Testis (tissue), 2 donors: ENCODE data around the gene ADNP2.

Experiments
- CTCF ChIP-seq, 3 experiments: fragments of 450-650 bp in 2 of 3; fragments of 200-600 bp in 1 of 3; sonication (generic) in 1 of 3; IDR thresholded peaks; one replicate each; pipeline ENCODE4 v1.5.1; 2016 to 2019; ENCODE audit warnings: antibody characterized with exemption in 3 of 3, mild to moderate bottlenecking in 2 of 3, moderate library complexity in 1 of 3
- POLR2A ChIP-seq: fragments of 450-650 bp; IDR thresholded peaks from one replicate; pipeline ENCODE4 v1.6.1; 2017; ENCODE audit warnings: antibody characterized with exemption, mild to moderate bottlenecking, moderate library complexity

GRCh38 chr18:80104364-80104779 lies 4.7 kb upstream of the ADNP2 start:
- no peak for TF ChIP-seq CTCF (IDR thresholded peaks at IDR 0.05)
- TF ChIP-seq POLR2A: no peak
